ENCODE measurements around the gene LSG1. TPM values are rescaled to one million over a fixed set of nuclear protein-coding genes. Genes with fewer than 3 reads are reported as not detected.

Gene LSG1
- total and polyA plus RNA-seq, 9 of the 15 experiments (the other 6 are each of a cell fraction or from before 2014, with no cell fraction given), result 14.9 to 73.7 (median 46.7) TPM

DNA sequence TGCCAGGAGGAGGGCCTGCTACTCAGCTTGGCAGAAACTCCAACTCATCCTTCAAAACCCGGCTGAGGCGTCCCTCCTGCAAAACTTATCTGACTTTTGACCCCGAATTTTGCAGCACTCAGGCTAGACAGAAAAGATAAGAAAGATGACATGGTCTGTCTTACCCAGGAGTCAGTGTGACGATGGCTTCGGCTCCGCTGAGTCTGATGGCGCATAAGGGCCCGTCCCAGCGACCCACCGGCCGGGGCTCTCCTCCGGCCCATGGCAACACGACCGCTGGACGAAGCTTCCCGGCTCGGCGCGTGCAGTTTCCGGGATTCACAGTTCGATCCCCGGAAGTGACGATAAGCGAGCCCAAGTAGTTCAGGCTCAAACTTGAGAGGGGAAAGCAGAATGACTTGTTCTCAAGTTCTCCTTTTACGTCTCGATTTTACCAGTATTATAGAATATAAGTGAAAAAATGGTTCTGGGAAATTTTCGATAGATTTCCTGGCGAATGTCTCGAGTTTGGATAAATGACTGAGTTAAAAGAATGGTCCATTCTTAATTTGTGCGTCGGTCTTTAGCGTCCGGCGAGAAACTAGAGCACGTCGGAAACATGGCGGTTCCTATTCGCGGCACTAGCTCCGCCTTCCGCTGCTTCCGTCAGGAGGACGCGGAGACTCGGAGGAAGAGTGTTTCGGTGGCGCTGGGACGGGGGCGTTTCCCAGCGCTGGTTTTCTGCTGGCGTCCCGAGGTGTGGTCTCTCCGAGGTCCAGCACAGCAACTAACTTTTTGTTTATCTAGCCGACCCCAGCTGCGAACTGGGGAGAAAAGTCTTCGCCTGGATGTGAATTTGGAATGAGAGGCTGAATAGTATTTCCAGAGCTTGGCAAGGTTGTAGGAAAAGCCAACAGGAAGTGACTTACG is at the start of gene LSG1 (continued):
- TF ChIP-seq SAP30 (IDR thresholded peaks at IDR 0.05; ENCODE audit: borderline replicate concordance, insufficient read depth, low read depth, low read length, poor library complexity, severe bottlenecking) (peak; percentile 98), ATF1 (CRISPR knock-in tag; IDR thresholded peaks at IDR 0.05) (no peak), ATF1 (tag; IDR thresholded peaks at IDR 0.05) (peak; percentile 98), POLR2A (conservative IDR thresholded peaks at IDR 0.05) (peak; percentile 77), ADNP (tag; IDR thresholded peaks at IDR 0.05) (no peak), ZEB2 (IDR thresholded peaks at IDR 0.05) (peak; percentile 99), RBBP5 (IDR thresholded peaks at IDR 0.05; ENCODE audit: borderline replicate concordance, insufficient read depth, low read length, poor library complexity, severe bottlenecking) (peak; percentile 93), PRPF4 (IDR thresholded peaks at IDR 0.05; ENCODE audit: insufficient read depth, low read depth, low read length, poor library complexity, severe bottlenecking) (no peak), ZNF384 (IDR thresholded peaks at IDR 0.05; ENCODE audit: low read depth, low read length) (peak; percentile 56), TAF1 (IDR thresholded peaks at IDR 0.05; ENCODE audit: control insufficient read depth, extremely low read depth, insufficient read depth, low read length, severe bottlenecking) (peak; percentile 35), NRF1 (conservative IDR thresholded peaks at IDR 0.05 in 1 of 2, IDR thresholded peaks at IDR 0.05 in 1 of 2) (peak in 1 of 2 experiments; percentile 51; a peak in 3 of 4 replicates), CSDE1 (IDR thresholded peaks at IDR 0.05) (0 out of 4 replicates have a peak, but pooled peaks of 1 of the 2 experiments have one; percentile 34), ARNT (IDR thresholded peaks at IDR 0.05) (peak in 1 of 2 experiments; percentile 82; a peak in 1 of 4 replicates), GATAD2B (IDR thresholded peaks at IDR 0.05; ENCODE audit: borderline replicate concordance) (peak; percentile 78; the same call in 1 of the 2 replicates)
- TF ChIP-seq, protein P1, sequence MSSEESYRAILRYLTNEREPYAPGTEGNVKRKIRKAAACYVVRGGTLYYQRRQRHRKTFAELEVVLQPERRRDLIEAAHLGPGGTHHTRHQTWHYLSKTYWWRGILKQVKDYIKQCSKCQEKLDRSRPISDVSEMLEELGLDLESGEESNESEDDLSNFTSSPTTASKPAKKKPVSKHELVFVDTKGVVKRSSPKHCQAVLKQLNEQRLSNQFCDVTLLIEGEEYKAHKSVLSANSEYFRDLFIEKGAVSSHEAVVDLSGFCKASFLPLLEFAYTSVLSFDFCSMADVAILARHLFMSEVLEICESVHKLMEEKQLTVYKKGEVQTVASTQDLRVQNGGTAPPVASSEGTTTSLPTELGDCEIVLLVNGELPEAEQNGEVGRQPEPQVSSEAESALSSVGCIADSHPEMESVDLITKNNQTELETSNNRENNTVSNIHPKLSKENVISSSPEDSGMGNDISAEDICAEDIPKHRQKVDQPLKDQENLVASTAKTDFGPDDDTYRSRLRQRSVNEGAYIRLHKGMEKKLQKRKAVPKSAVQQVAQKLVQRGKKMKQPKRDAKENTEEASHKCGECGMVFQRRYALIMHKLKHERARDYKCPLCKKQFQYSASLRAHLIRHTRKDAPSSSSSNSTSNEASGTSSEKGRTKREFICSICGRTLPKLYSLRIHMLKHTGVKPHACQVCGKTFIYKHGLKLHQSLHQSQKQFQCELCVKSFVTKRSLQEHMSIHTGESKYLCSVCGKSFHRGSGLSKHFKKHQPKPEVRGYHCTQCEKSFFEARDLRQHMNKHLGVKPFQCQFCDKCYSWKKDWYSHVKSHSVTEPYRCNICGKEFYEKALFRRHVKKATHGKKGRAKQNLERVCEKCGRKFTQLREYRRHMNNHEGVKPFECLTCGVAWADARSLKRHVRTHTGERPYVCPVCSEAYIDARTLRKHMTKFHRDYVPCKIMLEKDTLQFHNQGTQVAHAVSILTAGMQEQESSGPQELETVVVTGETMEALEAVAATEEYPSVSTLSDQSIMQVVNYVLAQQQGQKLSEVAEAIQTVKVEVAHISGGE (CRISPR knock-in tag; IDR thresholded peaks at IDR 0.05), result peak; percentile 96 to 99 (median 99)
- TF ChIP-seq, protein P2, sequence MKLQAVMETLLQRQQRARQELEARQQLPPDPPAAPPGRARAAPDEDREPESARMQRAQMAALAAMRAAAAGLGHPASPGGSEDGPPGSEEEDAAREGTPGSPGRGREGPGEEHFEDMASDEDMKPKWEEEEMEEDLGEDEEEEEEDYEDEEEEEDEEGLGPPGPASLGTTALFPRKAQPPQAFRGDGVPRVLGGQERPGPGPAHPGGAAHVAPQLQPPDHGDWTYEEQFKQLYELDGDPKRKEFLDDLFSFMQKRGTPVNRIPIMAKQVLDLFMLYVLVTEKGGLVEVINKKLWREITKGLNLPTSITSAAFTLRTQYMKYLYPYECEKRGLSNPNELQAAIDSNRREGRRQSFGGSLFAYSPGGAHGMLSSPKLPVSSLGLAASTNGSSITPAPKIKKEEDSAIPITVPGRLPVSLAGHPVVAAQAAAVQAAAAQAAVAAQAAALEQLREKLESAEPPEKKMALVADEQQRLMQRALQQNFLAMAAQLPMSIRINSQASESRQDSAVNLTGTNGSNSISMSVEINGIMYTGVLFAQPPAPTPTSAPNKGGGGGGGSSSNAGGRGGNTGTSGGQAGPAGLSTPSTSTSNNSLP (IDR thresholded peaks at IDR 0.05; ENCODE audit: borderline replicate concordance, low read depth, low read length), result peak; percentile 62; the same call in 1 of the 2 replicates
- TF ChIP-seq, protein P3, sequence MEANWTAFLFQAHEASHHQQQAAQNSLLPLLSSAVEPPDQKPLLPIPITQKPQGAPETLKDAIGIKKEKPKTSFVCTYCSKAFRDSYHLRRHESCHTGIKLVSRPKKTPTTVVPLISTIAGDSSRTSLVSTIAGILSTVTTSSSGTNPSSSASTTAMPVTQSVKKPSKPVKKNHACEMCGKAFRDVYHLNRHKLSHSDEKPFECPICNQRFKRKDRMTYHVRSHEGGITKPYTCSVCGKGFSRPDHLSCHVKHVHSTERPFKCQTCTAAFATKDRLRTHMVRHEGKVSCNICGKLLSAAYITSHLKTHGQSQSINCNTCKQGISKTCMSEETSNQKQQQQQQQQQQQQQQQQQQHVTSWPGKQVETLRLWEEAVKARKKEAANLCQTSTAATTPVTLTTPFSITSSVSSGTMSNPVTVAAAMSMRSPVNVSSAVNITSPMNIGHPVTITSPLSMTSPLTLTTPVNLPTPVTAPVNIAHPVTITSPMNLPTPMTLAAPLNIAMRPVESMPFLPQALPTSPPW (CRISPR knock-in tag; IDR thresholded peaks at IDR 0.05), result peak; percentile 58; the same call in 1 of the 2 replicates

Measured in K562 (cell line).